Posterior vena cava (tissue), 2 donors: ENCODE data around the gene MTFMT. TPM values are rescaled to one million over a fixed set of nuclear protein-coding genes. Genes with fewer than 3 reads are reported as not detected.
"Not testable (repeated sequence)": the region's sequence is repeated elsewhere in the genome, so short reads cannot be mapped to it uniquely, and the experiment has no call there.

Source experiments
- DNase-seq: peaks from one replicate; pipeline ENCODE4 v3.0.0-alpha.2; 2020; ENCODE audit warnings: low spot score
- intact Hi-C, 2 donors: fragments of 100-400 bp; cut with DNase I; formaldehyde crosslinking; loops; one replicate each; pipeline versions ENCODE4 v1.14.1 to v1.14.2; 2022 to 2023
- total RNA-seq, 2 donors: library from RNA; stranded (reverse); fragmentation: NEBNext Ultra II Directional; extraction: Animal tissue kit (Norgen Biotek cat#: 25700); gene quantifications; one replicate each; pipeline ENCODE4 v1.2.1, GENCODE V29; 2021
- donor health status: DM: yes; HTN: yes; CAD: no.
- donor health status: DM: yes; HTN: yes; CAD: no.

MTFMT gene
- total RNA-seq, 2 donors from 2014 or later = 14.9 to 20.0 TPM

DNA sequence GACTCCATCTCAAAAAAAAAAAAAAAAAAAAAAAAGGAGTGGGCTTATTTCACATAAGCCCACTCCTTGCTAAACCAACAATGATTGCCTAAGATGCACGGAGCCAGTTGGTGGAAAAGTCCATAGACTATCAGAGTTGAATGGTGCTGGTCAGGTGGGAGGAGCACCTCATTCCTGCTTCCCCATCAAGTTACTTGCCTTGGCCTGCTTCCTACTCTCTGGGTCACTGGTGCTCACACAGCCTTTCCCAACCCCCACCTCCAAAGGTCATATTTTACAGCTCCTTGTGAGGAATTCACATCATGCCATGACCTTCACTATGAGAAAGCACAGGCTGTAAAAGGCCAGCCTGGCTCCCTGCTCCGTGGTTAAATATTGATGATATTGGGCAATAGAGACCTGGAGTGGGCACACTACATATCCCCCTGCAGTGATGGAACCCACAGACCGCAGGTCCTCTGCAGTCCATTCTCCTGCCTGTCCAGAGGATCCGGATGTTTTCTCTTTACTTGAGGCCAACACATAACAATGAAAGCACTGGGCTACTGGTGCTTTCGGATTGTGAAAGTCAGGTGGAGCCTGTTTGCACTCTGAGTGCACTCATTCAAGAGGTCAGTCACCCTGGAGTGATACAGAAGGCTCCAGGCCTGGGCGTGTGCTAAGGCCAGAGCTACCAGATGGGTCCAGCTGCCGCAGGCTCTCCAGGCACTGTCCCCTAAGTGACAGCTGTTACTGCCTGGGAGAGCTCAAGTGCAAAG lies 15.5 kb upstream of the MTFMT start, which contains the start of gene SLC51B:
SLC51B (plus strand) TSS at position 664 of the 758 bp plus-strand sequence. CDS start 4,618 bp downstream, outside the sequence.
- peak; percentile 26 for DNase-seq
- intact Hi-C loops = no loop called here

- intact Hi-C loops, DNase-seq: not testable (repeated sequence)
Observed at GRCh38 chr15:65044218-65044617, 14.8 kb upstream of the MTFMT start.

- peak; percentile 4 for DNase-seq
- intact Hi-C loops = no loop called here
Observed at GRCh38 chr15:65042776-65043327, 13.4 kb upstream of the MTFMT start.

- no peak for DNase-seq
- intact Hi-C loops = no loop called here
Observed at GRCh38 chr15:65041787-65042186, 12.3 kb upstream of the MTFMT start.

- intact Hi-C loops = no loop called here
- no peak for DNase-seq
Observed at GRCh38 chr15:65040461-65040860, 11.0 kb upstream of the MTFMT start.

- intact Hi-C loops = loop anchor here in 1 of 2 donors (10.0 kb wide), 1 partner anchor 46 kb away; no protein-coding TSS in a partner anchor
- peak; percentile 24 for DNase-seq
Observed at GRCh38 chr15:65038836-65039235, 9.4 kb upstream of the MTFMT start.

GRCh38 chr15:65038428-65038827 lies 9.0 kb upstream of the MTFMT start:
- peak; percentile 10 for DNase-seq
- intact Hi-C loops = loop anchor here in 1 of 2 donors (10.0 kb wide), 1 partner anchor 46 kb away; no protein-coding TSS in a partner anchor

DNA sequence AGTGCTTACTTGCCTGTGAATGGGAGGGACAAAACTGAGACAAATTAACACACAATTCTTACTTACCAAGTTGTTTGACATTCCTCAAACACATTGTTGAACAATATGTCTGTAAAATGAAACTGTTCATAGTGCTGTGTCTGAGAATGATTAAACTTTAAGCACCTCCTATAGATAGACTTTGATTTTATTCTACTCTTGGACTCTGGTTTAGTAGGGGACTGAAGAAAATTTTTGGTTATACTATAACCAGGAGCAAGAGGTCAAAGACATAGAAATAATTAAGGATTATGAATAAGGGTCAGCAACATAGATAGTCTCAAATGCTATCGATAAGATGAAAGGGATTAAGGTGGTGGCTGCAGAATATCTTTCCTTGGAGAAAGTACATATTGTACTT lies 7.9 kb upstream of the MTFMT start:
- DNase-seq = no peak
- intact Hi-C loops = loop anchor here in 1 of 2 donors (10.0 kb wide), 1 partner anchor 47 kb away; no protein-coding TSS in a partner anchor

DNA sequence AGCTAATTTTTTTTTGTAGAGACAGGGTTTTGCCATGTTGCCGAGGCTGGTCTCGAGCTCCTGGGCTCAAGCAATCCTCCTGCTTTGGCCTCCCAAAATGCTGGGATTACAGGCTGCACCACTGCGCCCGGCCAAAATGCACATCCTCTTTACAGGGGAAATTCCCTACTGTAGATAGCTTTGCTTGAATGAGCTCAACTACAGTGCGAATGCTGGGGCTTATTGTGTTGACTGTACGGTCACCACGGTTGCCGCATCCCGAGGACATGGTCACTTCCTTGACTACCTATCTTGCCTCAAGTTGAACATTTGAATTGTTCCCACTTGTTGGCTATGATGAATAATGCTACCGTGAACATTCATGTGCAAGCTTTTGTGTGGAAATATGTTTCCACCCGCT lies 5.3 kb upstream of the MTFMT start:
- intact Hi-C loops = loop anchor here (5.0 to 10.0 kb wide), 2 partner anchors 50 to 68 kb away; no protein-coding TSS in a partner anchor

DNA sequence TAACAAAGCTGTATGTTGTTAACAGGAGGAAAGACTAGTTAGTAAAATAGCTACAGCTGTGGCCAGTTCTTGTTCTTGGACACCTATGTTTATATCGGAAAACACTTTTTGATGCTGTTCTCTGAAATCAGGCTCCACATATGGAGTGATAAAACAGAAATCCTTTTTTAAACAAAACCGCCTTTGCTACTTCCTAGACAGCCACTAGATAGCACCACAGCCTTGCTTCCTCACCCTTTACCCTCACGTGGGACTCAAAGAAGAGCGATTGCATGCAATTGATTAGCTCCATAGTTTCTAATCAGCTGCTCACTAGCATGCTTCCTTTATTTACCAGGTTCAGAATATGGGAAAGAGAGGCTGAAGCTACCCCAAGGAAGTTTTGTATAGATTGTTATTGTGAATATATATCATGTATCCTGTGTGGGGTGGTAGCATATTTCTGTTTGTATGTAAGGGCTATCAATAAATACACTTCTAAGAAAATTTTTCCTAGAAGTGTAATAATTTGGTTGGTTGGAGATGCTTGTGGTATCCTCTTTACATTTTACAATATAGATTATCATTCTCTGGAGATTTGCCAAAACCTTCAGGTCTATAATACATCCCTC lies 4.3 kb upstream of the MTFMT start:
- intact Hi-C loops = loop anchor here (5.0 to 10.0 kb wide), 2 partner anchors 51 to 69 kb away; no protein-coding TSS in a partner anchor

More for the DNA sequence above, 5.3 kb upstream of the MTFMT start:
- no peak for DNase-seq

GRCh38 chr15:65032801-65033537 lies 3.5 kb upstream of the MTFMT start:
- intact Hi-C loops = loop anchor here (5.0 to 10.0 kb wide), 2 partner anchors 52 to 69 kb away; no protein-coding TSS in a partner anchor
- DNase-seq = peak; percentile 84

More for the DNA sequence above, 4.3 kb upstream of the MTFMT start:
- no peak for DNase-seq

DNA sequence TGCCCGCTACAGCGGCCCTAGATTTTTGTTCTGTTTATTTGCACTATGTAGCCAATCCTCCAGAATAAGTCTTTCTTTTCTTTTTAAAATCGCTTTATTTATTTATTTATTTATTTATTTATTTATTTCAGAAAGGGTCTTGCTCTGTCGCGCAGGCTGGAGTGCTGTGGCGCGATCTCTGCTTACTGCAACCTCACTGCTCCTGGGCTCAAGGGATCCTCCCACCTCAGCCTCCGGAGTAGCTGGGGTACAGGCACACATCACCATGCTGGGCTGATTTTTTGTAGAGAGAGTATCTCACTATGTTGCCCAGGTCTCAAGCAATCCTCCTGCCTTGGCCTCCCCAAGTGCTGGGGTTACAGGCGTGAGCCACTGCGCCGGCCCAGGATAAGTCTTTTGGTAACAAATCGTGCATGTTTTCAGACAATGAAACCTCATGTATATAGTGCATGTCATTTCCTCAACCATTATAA lies 333 bp upstream of the MTFMT start:
- no peak for DNase-seq
- intact Hi-C loops = loop anchor here (5.0 to 10.0 kb wide), 2 partner anchors 55 to 73 kb away; no protein-coding TSS in a partner anchor

GRCh38 chr15:65028338-65028737 lies 1.1 kb downstream of the MTFMT start:
- DNase-seq = no peak
- intact Hi-C loops = no loop called here

GRCh38 chr15:65027593-65027992 lies 1.8 kb downstream of the MTFMT start:
- intact Hi-C loops = loop anchor here in 1 of 2 donors (2.0 kb wide), 1 partner anchor 75 kb away; no protein-coding TSS in a partner anchor
- no peak for DNase-seq

DNA sequence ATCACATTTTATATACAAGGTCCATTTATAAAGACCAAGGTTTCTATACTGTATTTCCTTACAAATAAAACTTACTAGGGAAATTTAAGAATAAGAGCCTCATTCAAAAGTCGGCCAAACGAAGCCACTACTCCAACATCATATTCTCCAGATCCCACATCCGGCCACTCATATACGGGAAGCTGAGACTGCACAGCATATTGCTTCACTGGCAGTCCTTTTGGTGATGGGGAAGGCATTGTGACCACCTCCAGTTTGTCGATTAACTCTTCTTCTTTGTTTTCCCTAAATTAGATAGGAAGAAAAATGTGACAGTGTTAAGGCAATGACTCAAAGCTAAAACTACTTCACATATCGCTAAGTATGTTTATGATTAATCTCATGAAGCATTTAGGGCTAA lies 2.7 kb downstream of the MTFMT start:
- intact Hi-C loops = loop anchor here in 1 of 2 donors (2.0 kb wide), 1 partner anchor 76 kb away; no protein-coding TSS in a partner anchor
- DNase-seq = no peak

DNA sequence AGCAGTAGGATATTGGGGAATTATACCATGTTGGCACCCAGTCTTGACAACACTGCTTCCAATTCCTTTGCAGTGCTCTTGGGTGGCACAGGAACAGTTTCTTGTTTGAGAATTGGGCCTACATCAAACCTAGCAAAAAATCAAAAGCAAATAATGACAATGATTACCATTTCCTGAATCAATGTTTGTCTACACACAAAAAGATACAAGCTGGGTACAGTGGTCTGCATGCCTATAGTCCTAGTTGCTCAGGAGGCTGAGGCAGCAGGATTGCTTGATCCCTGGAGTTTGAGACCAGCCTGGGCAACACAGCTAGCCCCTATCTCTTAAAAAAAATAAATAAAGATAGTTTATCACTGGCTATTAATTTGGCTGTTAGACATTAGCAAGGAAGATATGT lies 8.0 kb downstream of the MTFMT start:
- DNase-seq = no peak
- intact Hi-C loops = loop anchor here in 1 of 2 donors (5.0 kb wide), 1 partner anchor 169 kb away; no protein-coding TSS in a partner anchor

- DNase-seq = no peak
- intact Hi-C loops = loop anchor here in 1 of 2 donors (5.0 kb wide), 1 partner anchor 168 kb away; no protein-coding TSS in a partner anchor
Observed at GRCh38 chr15:65020419-65020818, 9.0 kb downstream of the MTFMT start.

DNA sequence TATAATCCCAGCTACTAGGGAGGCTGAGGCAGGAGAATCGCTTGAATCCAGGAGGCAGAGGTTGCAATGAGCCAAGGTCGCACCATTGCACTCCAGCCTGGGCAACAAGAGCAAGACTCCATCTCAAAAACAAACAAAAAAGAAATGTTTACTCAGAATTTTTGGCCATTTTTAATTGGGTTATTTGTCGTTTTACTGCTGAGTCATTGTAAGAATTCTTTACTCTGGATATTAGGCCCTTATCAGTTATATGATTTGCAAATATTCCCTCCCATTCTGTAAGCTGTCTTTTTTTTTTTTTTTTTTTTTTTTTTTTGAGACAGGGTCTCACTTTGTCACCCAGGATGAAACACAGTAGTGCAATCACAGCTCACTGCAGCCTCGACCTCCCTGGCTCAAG lies 18.2 kb downstream of the MTFMT start:
- DNase-seq, intact Hi-C loops: not testable (repeated sequence)

DNA sequence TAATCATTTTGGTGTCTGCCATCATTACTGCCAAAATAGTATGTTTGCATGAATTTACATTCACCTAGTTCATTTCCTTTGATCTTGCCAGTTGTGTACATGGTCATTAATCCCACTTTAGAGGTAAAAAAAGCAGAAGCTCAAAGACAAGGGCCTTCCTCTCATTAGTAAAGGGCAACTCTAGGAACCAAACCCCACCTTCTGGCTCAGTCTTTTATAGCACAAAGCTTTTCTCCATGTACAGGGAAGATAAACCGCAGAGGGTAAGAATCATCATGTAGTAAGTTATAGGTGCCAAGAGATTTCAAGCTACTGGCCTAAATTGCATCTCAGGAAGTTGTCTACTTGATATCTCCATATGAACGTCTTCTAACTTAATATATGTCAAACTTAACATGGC lies 20.5 kb downstream of the MTFMT start:
- no peak for DNase-seq
- intact Hi-C loops = no loop called here
